Measurements from ENCODE around the gene GJC1.

DNA sequence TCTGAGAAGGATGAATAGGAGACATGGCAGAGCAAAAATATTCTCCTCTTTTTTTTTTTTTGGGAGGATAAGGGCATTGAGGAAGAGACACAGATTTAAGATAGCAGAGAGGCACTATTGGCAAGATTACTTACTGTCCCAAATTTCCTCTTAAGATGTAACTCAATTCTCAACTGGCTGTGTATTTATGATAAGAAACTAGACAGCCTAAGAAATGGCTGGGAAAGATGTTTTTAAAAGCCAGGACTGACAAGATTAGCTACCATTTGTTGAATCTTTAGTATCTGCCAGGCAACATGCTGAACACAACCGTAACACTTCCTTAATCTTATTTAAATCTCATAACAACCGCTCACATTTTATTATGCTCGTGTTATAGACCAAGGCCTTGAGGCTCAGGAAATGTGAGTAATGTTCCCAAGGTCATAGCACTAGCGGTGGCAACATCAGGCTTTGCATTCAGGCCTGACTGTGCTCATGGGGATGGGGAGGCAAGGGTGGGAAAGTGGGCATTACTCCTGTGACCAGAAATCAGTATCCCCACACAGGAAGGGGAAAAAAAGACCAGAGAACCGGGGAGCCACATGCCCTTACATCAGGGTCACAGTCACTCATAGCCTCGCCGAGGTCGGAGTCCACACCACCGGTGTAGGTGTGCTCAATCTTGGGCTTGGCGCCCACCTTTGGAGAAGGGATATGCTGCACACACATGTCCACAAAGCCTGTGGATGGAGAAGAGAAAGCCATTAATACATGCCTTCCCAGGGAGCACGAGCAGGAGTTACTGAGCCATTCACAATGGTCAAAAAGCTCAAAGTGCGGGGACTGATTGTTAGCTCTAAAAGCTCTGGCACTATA is 33.2 kb upstream of the GJC1 start:
- TF ChIP-seq, protein P1, sequence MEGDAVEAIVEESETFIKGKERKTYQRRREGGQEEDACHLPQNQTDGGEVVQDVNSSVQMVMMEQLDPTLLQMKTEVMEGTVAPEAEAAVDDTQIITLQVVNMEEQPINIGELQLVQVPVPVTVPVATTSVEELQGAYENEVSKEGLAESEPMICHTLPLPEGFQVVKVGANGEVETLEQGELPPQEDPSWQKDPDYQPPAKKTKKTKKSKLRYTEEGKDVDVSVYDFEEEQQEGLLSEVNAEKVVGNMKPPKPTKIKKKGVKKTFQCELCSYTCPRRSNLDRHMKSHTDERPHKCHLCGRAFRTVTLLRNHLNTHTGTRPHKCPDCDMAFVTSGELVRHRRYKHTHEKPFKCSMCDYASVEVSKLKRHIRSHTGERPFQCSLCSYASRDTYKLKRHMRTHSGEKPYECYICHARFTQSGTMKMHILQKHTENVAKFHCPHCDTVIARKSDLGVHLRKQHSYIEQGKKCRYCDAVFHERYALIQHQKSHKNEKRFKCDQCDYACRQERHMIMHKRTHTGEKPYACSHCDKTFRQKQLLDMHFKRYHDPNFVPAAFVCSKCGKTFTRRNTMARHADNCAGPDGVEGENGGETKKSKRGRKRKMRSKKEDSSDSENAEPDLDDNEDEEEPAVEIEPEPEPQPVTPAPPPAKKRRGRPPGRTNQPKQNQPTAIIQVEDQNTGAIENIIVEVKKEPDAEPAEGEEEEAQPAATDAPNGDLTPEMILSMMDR (IDR thresholded peaks at IDR 0.05), result no peak
- no peak for TF ChIP-seq POLR2A (IDR thresholded peaks at IDR 0.05)
